ENCODE measurements around the gene MORN1. TPM values are rescaled to one million over a fixed set of nuclear protein-coding genes. Genes with fewer than 3 reads are reported as not detected.

MORN1 gene
- total and polyA plus RNA-seq, 2 donors (not counting 3 experiments of a cell fraction or from before 2014, with no cell fraction given), result 4.3 to 6.4 TPM

GRCh38 chr1:2299131-2299627, 92.2 kb downstream of the MORN1 start:
- FAIRE-seq, result no peak
- peaks cover 85% of the 10 kb centered on the region for H3K79me2 ChIP-seq (ENCODE audit: control insufficient read depth, insufficient read depth, low read length)
- no peaks in the 10 kb centered on the region for H3K9me1 ChIP-seq (replicated peaks; ENCODE audit: control insufficient read depth, extremely low read depth, insufficient read depth, low read length)
- intact Hi-C loops (cut with micrococcal nuclease), result no loop called here
- no peak overlapping the region for H3K4me3 ChIP-seq (replicated peaks in 1 of 3; ENCODE audit: insufficient read depth in 1 of 3, low read depth in 1 of 3, low read length in 3 of 3)
- ChIA-PET CTCF (interaction anchor here (1.0 to 1.7 kb wide), 3 partner anchors 11 to 16 kb away, joined by 3 to 8 read pairs (median 4); no protein-coding TSS in a partner anchor), POLR2A (no interaction called here)
- no TSS peak for BruUV-seq (replicated peaks)
- H4K20me1 ChIP-seq (replicated peaks; ENCODE audit: control insufficient read depth, extremely low read depth, insufficient read depth, low read length), result no peaks in the 10 kb centered on the region
- H3K9me3 ChIP-seq (replicated peaks; ENCODE audit: control insufficient read depth, insufficient read depth, low read length), result no peaks in the 10 kb centered on the region
- dilution Hi-C loops (cut with MboI; ENCODE audit: extremely low pct_ligation_motif_present, low sequenced_read_pairs), result no loop called here
- DNase-seq (ENCODE audit: low read depth, low spot score), result no peak
- H3K27me3 ChIP-seq (ENCODE audit: control insufficient read depth in 2 of 2, insufficient read depth in 2 of 2, low read length in 2 of 2), result no peaks in the 10 kb centered on the region
- H3K4me1 ChIP-seq (ENCODE audit: control insufficient read depth, extremely low read depth, insufficient read depth, low read length), result peaks cover 28% of the 10 kb centered on the region
- no peak overlapping the region for H3K4me2 ChIP-seq (ENCODE audit: insufficient read depth, low read length)
- no peak overlapping the region for H2AFZ ChIP-seq (ENCODE audit: low read depth, low read length)
- TF ChIP-seq FOS (IDR thresholded peaks at IDR 0.05; ENCODE audit: borderline replicate concordance, insufficient read depth, low read length) (no peak), MYC (IDR thresholded peaks at IDR 0.05; ENCODE audit: low read depth, low read length) (no peak), POLR2A (IDR thresholded peaks at IDR 0.05; ENCODE audit: low read depth, low read length) (no peak), GATA2 (IDR thresholded peaks at IDR 0.05; ENCODE audit: insufficient read depth, insufficient read length, low read depth, low read length) (no peak), EZH2 (IDR thresholded peaks at IDR 0.05; ENCODE audit: borderline replicate concordance, low read depth, low read length, severe bottlenecking) (no peak), POLR2AphosphoS5 (IDR thresholded peaks at IDR 0.05; ENCODE audit: insufficient read depth, low read depth, low read length) (no peak), JUN (IDR thresholded peaks at IDR 0.05; ENCODE audit: borderline replicate concordance, insufficient read depth, insufficient read length, low read depth) (no peak)
- TF ChIP-seq, protein P1, sequence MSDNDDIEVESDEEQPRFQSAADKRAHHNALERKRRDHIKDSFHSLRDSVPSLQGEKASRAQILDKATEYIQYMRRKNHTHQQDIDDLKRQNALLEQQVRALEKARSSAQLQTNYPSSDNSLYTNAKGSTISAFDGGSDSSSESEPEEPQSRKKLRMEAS (IDR thresholded peaks at IDR 0.05; ENCODE audit: insufficient read depth, insufficient read length), result no peak
- TF ChIP-seq, protein P2, sequence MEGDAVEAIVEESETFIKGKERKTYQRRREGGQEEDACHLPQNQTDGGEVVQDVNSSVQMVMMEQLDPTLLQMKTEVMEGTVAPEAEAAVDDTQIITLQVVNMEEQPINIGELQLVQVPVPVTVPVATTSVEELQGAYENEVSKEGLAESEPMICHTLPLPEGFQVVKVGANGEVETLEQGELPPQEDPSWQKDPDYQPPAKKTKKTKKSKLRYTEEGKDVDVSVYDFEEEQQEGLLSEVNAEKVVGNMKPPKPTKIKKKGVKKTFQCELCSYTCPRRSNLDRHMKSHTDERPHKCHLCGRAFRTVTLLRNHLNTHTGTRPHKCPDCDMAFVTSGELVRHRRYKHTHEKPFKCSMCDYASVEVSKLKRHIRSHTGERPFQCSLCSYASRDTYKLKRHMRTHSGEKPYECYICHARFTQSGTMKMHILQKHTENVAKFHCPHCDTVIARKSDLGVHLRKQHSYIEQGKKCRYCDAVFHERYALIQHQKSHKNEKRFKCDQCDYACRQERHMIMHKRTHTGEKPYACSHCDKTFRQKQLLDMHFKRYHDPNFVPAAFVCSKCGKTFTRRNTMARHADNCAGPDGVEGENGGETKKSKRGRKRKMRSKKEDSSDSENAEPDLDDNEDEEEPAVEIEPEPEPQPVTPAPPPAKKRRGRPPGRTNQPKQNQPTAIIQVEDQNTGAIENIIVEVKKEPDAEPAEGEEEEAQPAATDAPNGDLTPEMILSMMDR (IDR thresholded peaks at IDR 0.05; ENCODE audit: extremely low read depth in 1 of 2, insufficient read depth in 1 of 2, low read depth in 1 of 2, low read length in 2 of 2), result no peak
- H3K9ac ChIP-seq (replicated peaks; ENCODE audit: extremely low read depth, insufficient read depth, low read length), result no peak overlapping the region
- H3K27ac ChIP-seq (ENCODE audit: insufficient read depth, low read depth, low read length), result peak overlapping the region; percentile 83
- peaks cover 1 to 5% of the 10 kb centered on the region in 2 experiments for H3K36me3 ChIP-seq (ENCODE audit: control insufficient read depth in 2 of 2, extremely low read depth in 1 of 2, insufficient read depth in 2 of 2, low read length in 2 of 2)
